ENCODE results near the gene PRUNE1.

PRUNE1 gene

DNA sequence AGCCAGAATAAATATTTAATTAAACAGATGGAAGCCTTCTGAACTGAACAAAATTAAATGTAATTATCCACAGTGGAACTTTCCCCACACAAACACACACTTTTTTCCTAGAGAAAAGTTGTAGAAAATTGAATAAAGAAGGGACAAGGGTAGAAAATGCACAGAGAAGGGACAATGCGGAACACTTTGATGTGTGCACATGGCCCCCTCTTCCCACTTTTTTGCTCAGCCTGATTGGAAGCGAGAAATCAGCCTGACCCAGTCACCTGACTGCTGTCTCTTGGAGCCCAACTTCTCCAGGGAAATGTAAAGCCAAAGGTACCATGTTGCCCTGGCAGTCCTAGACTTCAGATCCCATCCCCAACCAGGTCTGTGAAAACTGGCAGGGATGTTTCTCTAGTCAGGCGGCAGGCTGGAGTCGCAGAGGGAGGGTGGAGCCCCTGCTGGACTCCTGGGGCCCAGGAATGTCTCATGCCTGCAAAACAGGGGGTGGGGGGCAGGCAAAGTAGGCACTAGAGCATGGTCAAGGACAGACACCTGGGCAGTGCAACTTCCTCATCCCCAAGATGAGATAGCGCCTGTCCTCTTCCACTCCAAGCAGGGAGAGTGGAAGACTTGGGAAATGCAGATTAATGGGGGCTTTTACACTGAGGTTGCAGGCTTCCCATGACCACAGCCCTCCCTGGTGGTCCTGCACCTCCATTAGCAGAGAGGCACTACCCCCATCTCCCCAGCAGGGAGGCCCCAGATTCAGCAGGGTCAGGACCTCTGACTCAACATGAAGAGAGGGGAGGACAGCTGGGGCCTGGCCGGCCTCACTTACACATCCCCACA, 36.4 kb upstream of the PRUNE1 start:
- Histone ChIP-seq H3K4me3 (ENCODE audit: low read length) (peak overlapping the region; percentile 32), H3K9ac (ENCODE audit: low read length) (peak overlapping the region; percentile 75), H3K36me3 (ENCODE audit: control insufficient read depth, insufficient read depth, low read length) (peaks cover 5% of the 10 kb centered on the region), H3K4me1 (ENCODE audit: control insufficient read depth, insufficient read depth, low read length) (peaks cover 46% of the 10 kb centered on the region), H3K27me3 (ENCODE audit: control insufficient read depth, insufficient read depth, low read length) (no peaks in the 10 kb centered on the region), H3K9me3 (ENCODE audit: control insufficient read depth, low read length) (no peaks in the 10 kb centered on the region)

DNA sequence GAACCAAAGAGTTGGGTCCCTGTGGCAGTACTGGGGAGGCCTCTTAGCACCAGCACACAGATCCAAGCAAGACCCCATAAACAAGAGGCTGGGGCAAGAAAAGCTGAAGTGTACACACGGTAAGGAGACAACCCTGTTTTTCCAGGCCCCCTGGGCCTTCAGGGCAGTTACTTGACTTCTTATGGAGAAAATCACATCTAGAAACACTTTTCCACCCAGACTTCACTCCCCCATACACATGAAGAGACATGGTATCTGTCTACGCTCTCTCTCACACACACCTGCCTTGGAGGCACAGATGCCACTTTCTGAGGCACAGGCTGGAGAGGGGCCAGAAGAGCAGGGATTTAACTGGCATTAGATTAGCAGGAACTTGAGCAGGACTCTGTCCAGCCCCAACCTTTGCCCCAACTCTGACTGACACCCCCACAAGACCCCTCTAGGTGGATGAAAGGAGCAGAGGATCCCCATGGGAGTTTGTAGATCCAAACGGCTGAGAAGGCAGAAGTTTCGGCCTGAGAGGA, 35.8 kb upstream of the PRUNE1 start:
- Histone ChIP-seq H3K27me3 (ENCODE audit: control insufficient read depth, insufficient read depth, low read length) (no peaks in the 10 kb centered on the region), H3K4me3 (ENCODE audit: low read length) (peak overlapping the region; percentile 57), H3K9ac (ENCODE audit: low read length) (peak overlapping the region; percentile 75), H3K36me3 (ENCODE audit: control insufficient read depth, insufficient read depth, low read length) (peaks cover 5% of the 10 kb centered on the region), H3K9me3 (ENCODE audit: control insufficient read depth, low read length) (no peaks in the 10 kb centered on the region), H3K4me1 (ENCODE audit: control insufficient read depth, insufficient read depth, low read length) (peaks cover 53% of the 10 kb centered on the region)

DNA sequence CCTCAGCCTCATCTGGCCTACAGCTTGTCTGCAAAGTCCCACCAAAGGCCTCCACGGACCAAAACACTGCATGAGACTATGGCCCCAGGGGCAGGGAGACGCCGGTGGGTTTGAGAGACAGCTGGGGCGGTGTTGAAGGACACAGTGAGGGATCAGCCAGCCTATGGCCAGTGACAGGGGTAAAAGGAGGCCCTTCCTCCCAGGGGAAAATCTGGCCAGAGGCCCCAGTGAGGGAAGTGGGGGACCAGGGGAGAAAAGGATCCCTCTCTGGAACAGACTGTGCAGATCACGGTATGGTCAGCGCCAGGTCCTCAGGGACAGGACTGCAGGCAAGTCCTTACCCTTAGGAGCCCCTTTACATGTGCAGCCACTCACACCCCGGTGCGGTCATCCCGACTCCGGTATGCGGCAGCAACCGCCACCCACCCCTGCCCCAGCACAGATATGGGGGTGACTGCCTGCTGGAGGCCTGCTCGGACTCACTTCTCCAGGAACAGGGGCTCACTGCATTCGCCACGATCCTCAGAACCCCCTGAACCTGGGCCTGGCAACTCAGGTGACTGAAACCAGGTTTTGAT, 34.9 kb upstream of the PRUNE1 start:
- Histone ChIP-seq H3K27me3 (ENCODE audit: control insufficient read depth, insufficient read depth, low read length) (no peaks in the 10 kb centered on the region), H3K36me3 (ENCODE audit: control insufficient read depth, insufficient read depth, low read length) (no peaks in the 10 kb centered on the region), H3K4me1 (ENCODE audit: control insufficient read depth, insufficient read depth, low read length) (peaks cover 57% of the 10 kb centered on the region), H3K9ac (ENCODE audit: low read length) (peak overlapping the region; percentile 75), H3K9me3 (ENCODE audit: control insufficient read depth, low read length) (no peaks in the 10 kb centered on the region), H3K4me3 (ENCODE audit: low read length) (peak overlapping the region; percentile 57)

DNA sequence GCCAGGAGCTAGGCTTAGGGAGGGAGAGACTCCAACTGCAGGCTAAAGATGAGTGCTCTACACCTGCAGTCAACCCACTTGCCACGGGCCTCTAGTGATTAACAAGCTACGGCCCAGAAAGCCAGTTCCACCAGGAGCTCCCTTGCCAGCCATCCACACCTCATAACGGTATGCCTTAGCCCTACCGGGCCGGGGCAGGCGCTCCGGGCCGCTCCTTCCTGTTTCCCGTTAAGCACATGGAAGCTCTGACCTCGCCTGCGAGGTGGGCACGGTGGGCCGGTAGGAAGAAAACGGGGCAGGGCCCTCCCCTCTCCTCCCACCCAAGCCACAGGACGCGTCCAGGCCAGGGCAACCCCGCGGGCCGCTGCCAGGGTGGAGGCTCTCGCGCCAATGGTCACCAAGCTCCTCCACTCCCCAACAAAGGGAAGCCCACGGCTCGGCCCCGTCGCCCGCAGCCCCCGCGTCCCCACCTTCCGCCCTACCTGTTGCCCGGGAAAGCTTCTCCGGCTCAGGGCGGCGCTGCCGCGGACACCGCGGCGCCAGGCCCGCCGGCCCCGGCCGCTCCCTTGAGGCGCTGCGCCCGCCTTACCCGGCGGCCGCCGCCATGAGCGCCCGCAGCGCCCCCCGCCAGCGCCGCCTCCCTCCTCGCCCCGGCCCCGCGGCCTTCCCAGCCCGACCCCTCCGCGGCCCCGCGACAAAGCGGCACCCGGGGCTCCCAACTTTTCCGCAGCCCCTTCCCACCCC, 34.2 kb upstream of the PRUNE1 start:
- Histone ChIP-seq H3K9me3 (ENCODE audit: control insufficient read depth, low read length) (no peaks in the 10 kb centered on the region), H3K4me1 (ENCODE audit: control insufficient read depth, insufficient read depth, low read length) (peaks cover 60% of the 10 kb centered on the region), H3K9ac (ENCODE audit: low read length) (peak overlapping the region; percentile 75), H3K36me3 (ENCODE audit: control insufficient read depth, insufficient read depth, low read length) (no peaks in the 10 kb centered on the region), H3K4me3 (ENCODE audit: low read length) (peak overlapping the region; percentile 57), H3K27me3 (ENCODE audit: control insufficient read depth, insufficient read depth, low read length) (no peaks in the 10 kb centered on the region)

DNA sequence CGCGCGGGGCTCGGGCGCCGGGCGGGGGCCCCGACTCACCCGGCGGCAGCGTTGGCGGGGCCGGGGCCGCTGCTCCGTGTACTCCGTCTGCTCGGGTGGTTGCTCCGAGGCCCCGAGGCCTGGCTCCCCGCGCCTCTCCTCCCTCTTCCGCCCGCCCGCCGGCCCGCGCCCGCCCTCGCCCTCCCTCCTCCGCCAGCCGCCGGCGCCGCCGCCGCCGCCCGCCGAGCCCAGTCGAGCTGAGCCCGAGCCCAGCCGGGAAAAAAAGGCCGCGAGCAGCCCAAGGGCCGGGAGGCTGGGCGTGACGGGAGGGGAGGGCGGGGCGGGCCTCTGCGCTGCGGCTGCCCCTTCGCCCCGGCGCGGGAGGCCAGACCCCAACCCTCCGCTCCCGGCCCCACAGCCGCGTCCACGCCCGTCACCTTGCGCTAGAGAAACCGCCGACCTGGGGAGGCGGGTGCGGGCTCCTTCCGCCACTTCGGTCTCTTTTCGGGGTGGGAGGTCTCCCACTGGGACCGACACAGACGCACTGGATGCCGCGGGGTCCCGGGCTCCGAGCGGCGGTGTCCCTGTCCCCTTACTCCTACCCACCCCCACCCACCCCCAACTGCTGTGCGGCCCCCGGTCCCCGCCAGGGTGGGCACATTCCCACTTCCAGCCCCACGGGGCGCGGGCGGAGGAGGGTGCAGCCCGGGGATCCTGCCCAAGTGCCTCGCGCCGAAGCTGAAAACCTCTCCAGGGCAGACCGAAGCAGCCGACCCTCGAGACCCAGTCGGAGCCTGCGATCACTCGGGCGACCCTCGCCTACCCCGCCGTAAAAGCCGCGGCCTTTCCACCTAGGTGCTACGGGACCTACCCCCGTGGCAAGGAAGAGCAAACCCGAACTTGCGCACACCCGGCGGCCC, 33.4 kb upstream of the PRUNE1 start, which contains the start of gene CERS2:
TSS of gene CERS2 (minus strand) at position 256 of the 899 bp plus-strand sequence. CDS start 5,745 bp downstream, outside the sequence.
- Histone ChIP-seq H3K4me3 (ENCODE audit: low read length) (peak within 1 kb of the TSS; percentile 57), H3K4me1 (ENCODE audit: control insufficient read depth, insufficient read depth, low read length) (peaks cover 67% of the 10 kb centered on the region), H3K9me3 (ENCODE audit: control insufficient read depth, low read length) (no peaks in the 10 kb centered on the region), H3K9ac (ENCODE audit: low read length) (peak within 1 kb of the TSS; percentile 75), H3K36me3 (ENCODE audit: control insufficient read depth, insufficient read depth, low read length) (no peaks in the 10 kb centered on the region), H3K27me3 (ENCODE audit: control insufficient read depth, insufficient read depth, low read length) (no peaks in the 10 kb centered on the region)

DNA sequence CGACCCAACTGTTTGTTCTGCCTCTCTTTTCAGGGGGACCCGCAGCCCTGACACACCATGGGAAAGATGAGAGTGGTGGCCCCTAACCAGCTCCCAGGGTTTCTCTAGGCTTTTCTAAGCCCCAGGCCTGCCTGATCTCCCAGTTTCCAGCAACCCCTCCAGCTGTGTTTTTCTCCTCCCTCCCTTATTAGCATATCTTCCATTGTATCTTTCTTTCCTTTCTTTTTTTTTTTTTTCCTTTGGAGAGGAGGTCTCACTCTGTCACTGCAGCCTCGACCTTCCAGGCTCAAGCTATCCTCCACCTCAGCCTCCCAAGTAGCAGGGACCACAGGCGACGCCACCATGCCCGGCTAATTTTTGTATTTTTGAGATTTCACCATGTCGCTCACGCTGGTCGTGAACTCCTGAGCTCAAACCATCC, 31.8 kb upstream of the PRUNE1 start:
- peaks cover 59% of the 10 kb centered on the region for H3K4me1 ChIP-seq (ENCODE audit: control insufficient read depth, insufficient read depth, low read length)
- peak overlapping the region; percentile 40 for H3K9ac ChIP-seq (ENCODE audit: low read length)

DNA sequence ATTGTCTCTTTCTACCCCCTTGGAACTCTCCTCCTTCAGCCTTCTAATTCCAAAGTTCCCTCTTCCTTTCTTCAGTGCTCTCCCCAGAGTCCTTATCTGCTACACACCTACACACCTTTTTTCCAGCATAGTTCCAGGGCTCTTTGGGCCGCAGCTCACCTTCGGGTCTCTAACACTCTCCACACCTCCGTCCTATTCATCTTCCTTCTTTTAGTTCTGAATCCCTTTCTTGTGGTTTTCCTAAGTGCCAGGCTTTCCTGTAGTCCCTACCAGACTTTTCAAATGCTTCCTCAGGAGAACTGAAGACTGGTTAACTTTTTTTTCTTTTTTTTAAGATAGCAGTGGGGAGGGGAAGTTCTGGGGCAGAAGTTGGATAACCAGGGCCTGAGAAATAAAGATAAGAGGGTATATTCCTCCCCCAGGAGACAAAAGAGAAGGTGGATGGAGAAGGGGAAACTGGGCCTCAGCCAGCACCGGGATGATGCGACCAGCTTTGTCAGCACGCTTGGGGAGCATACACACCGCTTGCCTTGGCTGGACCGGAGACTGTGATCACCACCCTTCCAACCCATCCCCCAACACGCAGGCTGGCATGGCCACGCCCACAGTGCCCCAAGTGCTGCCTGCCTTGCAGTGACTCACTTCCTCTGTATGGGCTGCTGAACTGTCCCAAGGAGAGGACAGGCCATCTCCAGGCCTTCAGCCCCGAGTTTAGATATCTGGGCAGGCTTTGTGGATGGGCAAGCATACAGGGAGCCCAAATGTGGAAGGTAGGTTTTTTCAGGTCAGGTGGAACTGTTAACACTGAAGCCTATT, 31.2 kb upstream of the PRUNE1 start:
- no peaks in the 10 kb centered on the region for H3K27me3 ChIP-seq (ENCODE audit: control insufficient read depth, insufficient read depth, low read length)
- no peaks in the 10 kb centered on the region for H3K9me3 ChIP-seq (ENCODE audit: control insufficient read depth, low read length)
- no peaks in the 10 kb centered on the region for H3K36me3 ChIP-seq (ENCODE audit: control insufficient read depth, insufficient read depth, low read length)
- H3K4me3 ChIP-seq (ENCODE audit: low read length) = no peak overlapping the region
- peak overlapping the region; percentile 40 for H3K9ac ChIP-seq (ENCODE audit: low read length)
- peaks cover 59% of the 10 kb centered on the region for H3K4me1 ChIP-seq (ENCODE audit: control insufficient read depth, insufficient read depth, low read length)

More for the DNA sequence above, 31.8 kb upstream of the PRUNE1 start:
- no peaks in the 10 kb centered on the region for H3K36me3 ChIP-seq (ENCODE audit: control insufficient read depth, insufficient read depth, low read length)
- no peak overlapping the region for H3K4me3 ChIP-seq (ENCODE audit: low read length)
- H3K27me3 ChIP-seq (ENCODE audit: control insufficient read depth, insufficient read depth, low read length) = no peaks in the 10 kb centered on the region
- no peaks in the 10 kb centered on the region for H3K9me3 ChIP-seq (ENCODE audit: control insufficient read depth, low read length)

DNA sequence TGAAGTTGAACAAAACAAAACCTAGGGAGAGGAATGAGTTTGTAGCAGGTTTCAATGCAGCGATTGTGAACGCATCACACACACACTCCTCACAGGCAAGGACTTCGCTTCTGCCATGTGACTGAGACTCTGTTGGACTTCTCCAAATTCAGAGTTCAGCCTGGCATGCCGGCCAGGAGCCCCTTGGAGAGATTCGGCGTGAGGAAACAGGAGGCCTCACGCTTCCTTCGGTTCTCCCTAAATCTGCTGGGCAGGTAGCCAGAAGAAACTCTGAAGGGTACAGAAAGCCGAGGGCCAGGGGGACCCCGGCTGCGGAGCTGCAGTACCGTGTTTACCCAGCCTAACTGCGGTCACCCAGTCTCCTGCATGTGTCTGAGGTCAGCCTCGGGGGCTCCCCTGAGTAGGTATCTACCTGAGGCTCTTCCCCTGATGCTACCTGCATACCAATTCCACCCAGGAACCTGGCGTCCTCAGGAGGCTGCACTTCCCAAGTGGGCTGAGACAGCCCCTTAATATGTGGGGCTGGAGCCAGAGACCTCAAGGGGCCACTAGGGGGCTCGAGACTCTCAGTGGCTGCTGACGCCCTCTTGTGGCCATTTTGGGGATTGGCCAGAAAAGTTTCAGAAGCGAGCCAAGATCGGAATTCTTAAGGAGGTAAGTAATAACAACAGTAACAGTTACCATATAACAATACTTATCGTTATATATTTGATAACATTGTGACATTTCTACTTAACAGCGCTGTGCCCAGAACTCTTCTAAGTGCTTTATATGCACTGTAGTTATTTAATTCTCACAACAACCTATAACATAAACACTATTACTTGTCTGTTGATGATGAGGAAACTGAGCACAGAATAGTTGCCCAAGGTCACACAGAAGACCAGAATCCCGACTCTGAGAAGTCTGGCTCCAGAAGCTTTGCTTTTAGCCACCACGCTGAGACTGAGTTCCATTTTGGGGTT, 28.9 kb upstream of the PRUNE1 start:
- Histone ChIP-seq H3K4me3 (ENCODE audit: low read length) (no peak overlapping the region), H3K4me1 (ENCODE audit: control insufficient read depth, insufficient read depth, low read length) (peaks cover 48% of the 10 kb centered on the region), H3K9me3 (ENCODE audit: control insufficient read depth, low read length) (no peaks in the 10 kb centered on the region), H3K9ac (ENCODE audit: low read length) (no peak overlapping the region), H3K27me3 (ENCODE audit: control insufficient read depth, insufficient read depth, low read length) (no peaks in the 10 kb centered on the region), H3K36me3 (ENCODE audit: control insufficient read depth, insufficient read depth, low read length) (no peaks in the 10 kb centered on the region)

DNA sequence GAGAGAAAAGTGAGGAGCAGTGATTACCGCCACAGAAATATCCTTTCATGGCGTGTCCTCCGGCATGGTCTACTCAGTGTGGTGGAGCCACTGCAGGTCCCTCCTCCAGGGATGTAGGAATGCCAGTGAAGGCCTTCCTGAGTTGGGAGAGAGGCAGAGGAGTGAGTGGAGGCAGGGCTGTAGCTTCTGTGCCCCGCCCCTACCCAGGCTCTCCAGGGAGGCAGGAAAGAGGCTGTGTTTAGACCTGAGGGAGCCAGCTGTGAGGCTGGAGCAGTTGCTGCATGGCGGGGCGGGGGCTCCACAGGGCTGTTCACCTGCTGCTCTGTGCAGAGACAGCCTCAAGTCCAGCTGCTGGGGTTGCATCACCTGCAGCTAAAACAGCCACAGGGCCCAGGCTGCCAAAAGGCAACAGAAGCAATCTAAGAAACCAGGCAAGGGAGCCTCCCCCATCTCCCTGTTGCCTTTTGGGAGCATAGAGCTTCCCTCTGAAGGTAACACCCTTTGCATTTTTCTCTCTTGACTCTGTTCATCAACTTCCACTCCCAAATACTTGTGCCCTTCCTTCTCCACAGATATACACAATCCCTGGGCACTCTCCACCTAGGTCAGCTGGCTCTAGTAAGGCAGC, 27.0 kb upstream of the PRUNE1 start:
- Histone ChIP-seq H3K9me3 (ENCODE audit: control insufficient read depth, low read length) (no peaks in the 10 kb centered on the region), H3K27me3 (ENCODE audit: control insufficient read depth, insufficient read depth, low read length) (no peaks in the 10 kb centered on the region), H3K4me1 (ENCODE audit: control insufficient read depth, insufficient read depth, low read length) (peaks cover 45% of the 10 kb centered on the region), H3K9ac (ENCODE audit: low read length) (no peak overlapping the region), H3K36me3 (ENCODE audit: control insufficient read depth, insufficient read depth, low read length) (no peaks in the 10 kb centered on the region), H3K4me3 (ENCODE audit: low read length) (no peak overlapping the region)
